HepG2 (cell line): ENCODE measurements around the gene RUSF1. TPM values are rescaled to one million over a fixed set of nuclear protein-coding genes. Genes with fewer than 3 reads are reported as not detected.

Experiments used
- MEIS2 ChIP-seq: sonication (generic); formaldehyde crosslinking; IDR thresholded peaks from 2 replicates; pipeline ENCODE4 v1.9.0; 2021; ENCODE audit warnings: mild to moderate bottlenecking, missing genetic modification reagents
- MIER2 ChIP-seq: IDR thresholded peaks from 2 replicates; pipeline ENCODE4 v1.6.1; 2016; ENCODE audit warnings: missing biosample characterization, missing genetic modification reagents
- MXI1 ChIP-seq: IDR thresholded peaks from 3 replicates; pipeline ENCODE4 v1.6.1; 2012; ENCODE audit warnings: low read depth, low read length, inconsistent platforms, borderline replicate concordance
- NR3C1 ChIP-seq: sonication (generic); formaldehyde crosslinking; IDR thresholded peaks from 2 replicates; pipeline ENCODE4 v1.4.0; 2020; ENCODE audit warnings: missing genetic modification reagents
- ZNF230 ChIP-seq: sonication (generic); formaldehyde crosslinking; IDR thresholded peaks from 2 replicates; pipeline ENCODE4 v1.4.0; 2020; ENCODE audit warnings: mild to moderate bottlenecking, missing genetic modification reagents
- ZNF878 ChIP-seq: sonication (generic); formaldehyde crosslinking; IDR thresholded peaks from 2 replicates; pipeline ENCODE4 v1.8.1; 2023; ENCODE audit warnings: mild to moderate bottlenecking, missing genetic modification reagents, moderate library complexity
- polyA plus RNA-seq, 8 experiments: library from polyadenylated mRNA; depleted of rRNA in 3 of 8; stranded (reverse) in 7 of 8; unstranded in 1 of 8; fragments of >200 nt; fragmentation: Illumina TruSeq in 4 of 8; extraction: Trizol in 4 of 8; gene quantifications; 2 replicates each; pipeline versions ENCODE4 v1.2.1 to v1.2.3, GENCODE V29; 2011 to 2016; ENCODE audit warnings: low read depth in 4 of 8, missing spikeins in 1 of 8, mixed read lengths in 1 of 8; ENCODE audit not compliant: insufficient read depth in 1 of 8
- total RNA-seq, 5 experiments: library from RNA; depleted of rRNA; stranded (reverse); fragments of >200 nt; fragmentation: Illumina TruSeq; extraction: Trizol; gene quantifications; 2 replicates each; pipeline ENCODE4 v1.2.3, GENCODE V29; 2016; ENCODE audit warnings: low read depth in 1 of 5
- TF ChIP-seq, protein P1 (sequence below): sonication (generic); formaldehyde crosslinking; IDR thresholded peaks from 2 replicates; pipeline ENCODE4 v1.4.0; 2020; ENCODE audit warnings: missing genetic modification reagents, borderline replicate concordance
- TF ChIP-seq, protein P2 (sequence below): sonication (generic); formaldehyde crosslinking; IDR thresholded peaks from 2 replicates; pipeline ENCODE4 v1.4.0; 2020; ENCODE audit warnings: missing genetic modification reagents, borderline replicate concordance
- TF ChIP-seq, protein P3 (sequence below): sonication (generic); formaldehyde crosslinking; IDR thresholded peaks from 2 replicates; pipeline ENCODE4 v1.4.0; 2020; ENCODE audit warnings: missing genetic modification reagents
- TF ChIP-seq, protein P4 (sequence below): sonication (generic); formaldehyde crosslinking; IDR thresholded peaks from 2 replicates; pipeline ENCODE4 v1.4.0; 2020; ENCODE audit warnings: missing genetic modification reagents, mild to moderate bottlenecking, borderline replicate concordance
- TF ChIP-seq, protein P5 (sequence below): sonication (generic); formaldehyde crosslinking; IDR thresholded peaks from 2 replicates; pipeline ENCODE4 v1.4.0; 2020; ENCODE audit warnings: missing genetic modification reagents
- TF ChIP-seq, protein P6 (sequence below): sonication (generic); formaldehyde crosslinking; conservative IDR thresholded peaks from 2 replicates; pipeline ENCODE4 v1.8.0; 2022; ENCODE audit warnings: low read depth, missing genetic modification reagents

The RUSF1 gene
- total and polyA plus RNA-seq, 2 of the 13 experiments (the other 11 are each of a cell fraction or from before 2014, with no cell fraction given) = 40.8 to 50.2 TPM

DNA sequence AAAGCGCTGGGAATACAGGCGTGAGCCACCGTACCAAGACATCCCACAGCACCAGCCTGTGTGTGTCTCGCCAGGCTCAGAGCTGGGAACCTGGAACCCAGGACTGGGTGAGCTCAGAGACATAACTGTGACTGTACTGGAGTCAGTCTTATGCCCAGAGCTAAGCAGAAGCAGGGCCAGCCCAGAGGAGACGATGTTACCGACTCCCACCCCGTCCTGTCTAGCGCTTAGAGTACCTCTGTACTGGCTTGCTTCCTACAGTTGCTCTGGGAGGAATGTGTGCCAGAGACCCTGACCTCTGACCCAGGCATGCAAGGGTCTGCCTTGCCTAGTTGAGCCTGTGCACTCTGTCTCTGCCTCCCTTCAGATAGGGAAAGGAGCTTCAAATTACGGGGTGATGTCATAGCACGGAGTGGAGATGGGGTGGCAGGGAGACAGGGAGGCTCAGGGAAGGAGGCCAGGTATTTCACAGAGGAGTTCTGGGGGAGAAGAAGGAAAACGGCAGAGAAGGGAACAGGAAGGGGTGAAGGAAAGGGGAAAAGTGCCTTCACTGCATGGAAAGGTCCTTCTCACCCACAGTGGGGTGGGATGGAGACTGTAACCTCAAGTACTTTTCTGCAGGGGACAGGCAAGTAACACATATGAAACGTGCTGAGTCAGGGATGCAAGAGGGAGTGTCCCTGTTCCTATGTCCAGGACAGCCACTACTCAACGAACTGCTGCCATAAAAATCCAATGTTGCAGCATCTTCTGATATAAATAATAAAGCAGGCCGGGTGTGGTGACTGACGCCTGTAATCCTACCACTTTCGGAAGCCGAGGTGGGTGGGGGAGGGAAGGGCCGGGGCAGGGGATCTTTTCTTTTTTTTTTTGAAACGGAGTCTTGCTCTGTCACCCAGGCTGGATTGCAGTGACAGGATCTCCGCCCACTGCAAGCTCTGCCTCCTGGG, 54.7 kb downstream of the RUSF1 start (continued):
- TF ChIP-seq, protein P1, sequence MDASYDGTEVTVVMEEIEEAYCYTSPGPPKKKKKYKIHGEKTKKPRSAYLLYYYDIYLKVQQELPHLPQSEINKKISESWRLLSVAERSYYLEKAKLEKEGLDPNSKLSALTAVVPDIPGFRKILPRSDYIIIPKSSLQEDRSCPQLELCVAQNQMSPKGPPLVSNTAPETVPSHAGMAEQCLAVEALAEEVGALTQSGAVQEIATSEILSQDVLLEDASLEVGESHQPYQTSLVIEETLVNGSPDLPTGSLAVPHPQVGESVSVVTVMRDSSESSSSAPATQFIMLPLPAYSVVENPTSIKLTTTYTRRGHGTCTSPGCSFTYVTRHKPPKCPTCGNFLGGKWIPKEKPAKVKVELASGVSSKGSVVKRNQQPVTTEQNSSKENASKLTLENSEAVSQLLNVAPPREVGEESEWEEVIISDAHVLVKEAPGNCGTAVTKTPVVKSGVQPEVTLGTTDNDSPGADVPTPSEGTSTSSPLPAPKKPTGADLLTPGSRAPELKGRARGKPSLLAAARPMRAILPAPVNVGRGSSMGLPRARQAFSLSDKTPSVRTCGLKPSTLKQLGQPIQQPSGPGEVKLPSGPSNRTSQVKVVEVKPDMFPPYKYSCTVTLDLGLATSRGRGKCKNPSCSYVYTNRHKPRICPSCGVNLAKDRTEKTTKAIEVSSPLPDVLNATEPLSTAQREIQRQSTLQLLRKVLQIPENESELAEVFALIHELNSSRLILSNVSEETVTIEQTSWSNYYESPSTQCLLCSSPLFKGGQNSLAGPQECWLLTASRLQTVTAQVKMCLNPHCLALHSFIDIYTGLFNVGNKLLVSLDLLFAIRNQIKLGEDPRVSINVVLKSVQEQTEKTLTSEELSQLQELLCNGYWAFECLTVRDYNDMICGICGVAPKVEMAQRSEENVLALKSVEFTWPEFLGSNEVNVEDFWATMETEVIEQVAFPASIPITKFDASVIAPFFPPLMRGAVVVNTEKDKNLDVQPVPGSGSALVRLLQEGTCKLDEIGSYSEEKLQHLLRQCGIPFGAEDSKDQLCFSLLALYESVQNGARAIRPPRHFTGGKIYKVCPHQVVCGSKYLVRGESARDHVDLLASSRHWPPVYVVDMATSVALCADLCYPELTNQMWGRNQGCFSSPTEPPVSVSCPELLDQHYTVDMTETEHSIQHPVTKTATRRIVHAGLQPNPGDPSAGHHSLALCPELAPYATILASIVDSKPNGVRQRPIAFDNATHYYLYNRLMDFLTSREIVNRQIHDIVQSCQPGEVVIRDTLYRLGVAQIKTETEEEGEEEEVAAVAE = no peak
- peak; percentile 64; the same call in 1 of the 2 replicates for TF ChIP-seq MIER2 (CRISPR knock-in tag)
- no peak for TF ChIP-seq NR3C1 (CRISPR knock-in tag)
- no peak for TF ChIP-seq ZNF230 (CRISPR knock-in tag)
- TF ChIP-seq, protein P2, sequence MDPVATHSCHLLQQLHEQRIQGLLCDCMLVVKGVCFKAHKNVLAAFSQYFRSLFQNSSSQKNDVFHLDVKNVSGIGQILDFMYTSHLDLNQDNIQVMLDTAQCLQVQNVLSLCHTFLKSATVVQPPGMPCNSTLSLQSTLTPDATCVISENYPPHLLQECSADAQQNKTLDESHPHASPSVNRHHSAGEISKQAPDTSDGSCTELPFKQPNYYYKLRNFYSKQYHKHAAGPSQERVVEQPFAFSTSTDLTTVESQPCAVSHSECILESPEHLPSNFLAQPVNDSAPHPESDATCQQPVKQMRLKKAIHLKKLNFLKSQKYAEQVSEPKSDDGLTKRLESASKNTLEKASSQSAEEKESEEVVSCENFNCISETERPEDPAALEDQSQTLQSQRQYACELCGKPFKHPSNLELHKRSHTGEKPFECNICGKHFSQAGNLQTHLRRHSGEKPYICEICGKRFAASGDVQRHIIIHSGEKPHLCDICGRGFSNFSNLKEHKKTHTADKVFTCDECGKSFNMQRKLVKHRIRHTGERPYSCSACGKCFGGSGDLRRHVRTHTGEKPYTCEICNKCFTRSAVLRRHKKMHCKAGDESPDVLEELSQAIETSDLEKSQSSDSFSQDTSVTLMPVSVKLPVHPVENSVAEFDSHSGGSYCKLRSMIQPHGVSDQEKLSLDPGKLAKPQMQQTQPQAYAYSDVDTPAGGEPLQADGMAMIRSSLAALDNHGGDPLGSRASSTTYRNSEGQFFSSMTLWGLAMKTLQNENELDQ (CRISPR knock-in tag) = 0 out of 2 replicates have a peak, but pooled peaks have one; percentile 19
- TF ChIP-seq, protein P3, sequence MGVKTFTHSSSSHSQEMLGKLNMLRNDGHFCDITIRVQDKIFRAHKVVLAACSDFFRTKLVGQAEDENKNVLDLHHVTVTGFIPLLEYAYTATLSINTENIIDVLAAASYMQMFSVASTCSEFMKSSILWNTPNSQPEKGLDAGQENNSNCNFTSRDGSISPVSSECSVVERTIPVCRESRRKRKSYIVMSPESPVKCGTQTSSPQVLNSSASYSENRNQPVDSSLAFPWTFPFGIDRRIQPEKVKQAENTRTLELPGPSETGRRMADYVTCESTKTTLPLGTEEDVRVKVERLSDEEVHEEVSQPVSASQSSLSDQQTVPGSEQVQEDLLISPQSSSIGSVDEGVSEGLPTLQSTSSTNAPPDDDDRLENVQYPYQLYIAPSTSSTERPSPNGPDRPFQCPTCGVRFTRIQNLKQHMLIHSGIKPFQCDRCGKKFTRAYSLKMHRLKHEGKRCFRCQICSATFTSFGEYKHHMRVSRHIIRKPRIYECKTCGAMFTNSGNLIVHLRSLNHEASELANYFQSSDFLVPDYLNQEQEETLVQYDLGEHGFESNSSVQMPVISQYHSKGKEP (CRISPR knock-in tag) = no peak
- TF ChIP-seq, protein P4, sequence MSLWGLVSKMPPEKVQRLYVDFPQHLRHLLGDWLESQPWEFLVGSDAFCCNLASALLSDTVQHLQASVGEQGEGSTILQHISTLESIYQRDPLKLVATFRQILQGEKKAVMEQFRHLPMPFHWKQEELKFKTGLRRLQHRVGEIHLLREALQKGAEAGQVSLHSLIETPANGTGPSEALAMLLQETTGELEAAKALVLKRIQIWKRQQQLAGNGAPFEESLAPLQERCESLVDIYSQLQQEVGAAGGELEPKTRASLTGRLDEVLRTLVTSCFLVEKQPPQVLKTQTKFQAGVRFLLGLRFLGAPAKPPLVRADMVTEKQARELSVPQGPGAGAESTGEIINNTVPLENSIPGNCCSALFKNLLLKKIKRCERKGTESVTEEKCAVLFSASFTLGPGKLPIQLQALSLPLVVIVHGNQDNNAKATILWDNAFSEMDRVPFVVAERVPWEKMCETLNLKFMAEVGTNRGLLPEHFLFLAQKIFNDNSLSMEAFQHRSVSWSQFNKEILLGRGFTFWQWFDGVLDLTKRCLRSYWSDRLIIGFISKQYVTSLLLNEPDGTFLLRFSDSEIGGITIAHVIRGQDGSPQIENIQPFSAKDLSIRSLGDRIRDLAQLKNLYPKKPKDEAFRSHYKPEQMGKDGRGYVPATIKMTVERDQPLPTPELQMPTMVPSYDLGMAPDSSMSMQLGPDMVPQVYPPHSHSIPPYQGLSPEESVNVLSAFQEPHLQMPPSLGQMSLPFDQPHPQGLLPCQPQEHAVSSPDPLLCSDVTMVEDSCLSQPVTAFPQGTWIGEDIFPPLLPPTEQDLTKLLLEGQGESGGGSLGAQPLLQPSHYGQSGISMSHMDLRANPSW (CRISPR knock-in tag) = 0 out of 2 replicates have a peak, but pooled peaks have one; percentile 20
- TF ChIP-seq, protein P5, sequence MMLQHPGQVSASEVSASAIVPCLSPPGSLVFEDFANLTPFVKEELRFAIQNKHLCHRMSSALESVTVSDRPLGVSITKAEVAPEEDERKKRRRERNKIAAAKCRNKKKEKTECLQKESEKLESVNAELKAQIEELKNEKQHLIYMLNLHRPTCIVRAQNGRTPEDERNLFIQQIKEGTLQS (CRISPR knock-in tag) = peak; percentile 71; the same call in 1 of the 2 replicates
- TF ChIP-seq MEIS2 (CRISPR knock-in tag) = peak; percentile 67; the same call in 1 of the 2 replicates
- TF ChIP-seq, protein P6, sequence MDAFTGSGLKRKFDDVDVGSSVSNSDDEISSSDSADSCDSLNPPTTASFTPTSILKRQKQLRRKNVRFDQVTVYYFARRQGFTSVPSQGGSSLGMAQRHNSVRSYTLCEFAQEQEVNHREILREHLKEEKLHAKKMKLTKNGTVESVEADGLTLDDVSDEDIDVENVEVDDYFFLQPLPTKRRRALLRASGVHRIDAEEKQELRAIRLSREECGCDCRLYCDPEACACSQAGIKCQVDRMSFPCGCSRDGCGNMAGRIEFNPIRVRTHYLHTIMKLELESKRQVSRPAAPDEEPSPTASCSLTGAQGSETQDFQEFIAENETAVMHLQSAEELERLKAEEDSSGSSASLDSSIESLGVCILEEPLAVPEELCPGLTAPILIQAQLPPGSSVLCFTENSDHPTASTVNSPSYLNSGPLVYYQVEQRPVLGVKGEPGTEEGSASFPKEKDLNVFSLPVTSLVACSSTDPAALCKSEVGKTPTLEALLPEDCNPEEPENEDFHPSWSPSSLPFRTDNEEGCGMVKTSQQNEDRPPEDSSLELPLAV (CRISPR knock-in tag) = no peak
- TF ChIP-seq ZNF878 (CRISPR knock-in tag) = no peak
- peak; percentile 34; the same call in 1 of the 3 replicates for TF ChIP-seq MXI1
